ENCODE results near the gene SLC12A6. TPM values are rescaled to one million over a fixed set of nuclear protein-coding genes. Genes with fewer than 3 reads are reported as not detected.

Gene SLC12A6
- total RNA-seq, 1 experiment from 2014 or later = 15.1 TPM

DNA sequence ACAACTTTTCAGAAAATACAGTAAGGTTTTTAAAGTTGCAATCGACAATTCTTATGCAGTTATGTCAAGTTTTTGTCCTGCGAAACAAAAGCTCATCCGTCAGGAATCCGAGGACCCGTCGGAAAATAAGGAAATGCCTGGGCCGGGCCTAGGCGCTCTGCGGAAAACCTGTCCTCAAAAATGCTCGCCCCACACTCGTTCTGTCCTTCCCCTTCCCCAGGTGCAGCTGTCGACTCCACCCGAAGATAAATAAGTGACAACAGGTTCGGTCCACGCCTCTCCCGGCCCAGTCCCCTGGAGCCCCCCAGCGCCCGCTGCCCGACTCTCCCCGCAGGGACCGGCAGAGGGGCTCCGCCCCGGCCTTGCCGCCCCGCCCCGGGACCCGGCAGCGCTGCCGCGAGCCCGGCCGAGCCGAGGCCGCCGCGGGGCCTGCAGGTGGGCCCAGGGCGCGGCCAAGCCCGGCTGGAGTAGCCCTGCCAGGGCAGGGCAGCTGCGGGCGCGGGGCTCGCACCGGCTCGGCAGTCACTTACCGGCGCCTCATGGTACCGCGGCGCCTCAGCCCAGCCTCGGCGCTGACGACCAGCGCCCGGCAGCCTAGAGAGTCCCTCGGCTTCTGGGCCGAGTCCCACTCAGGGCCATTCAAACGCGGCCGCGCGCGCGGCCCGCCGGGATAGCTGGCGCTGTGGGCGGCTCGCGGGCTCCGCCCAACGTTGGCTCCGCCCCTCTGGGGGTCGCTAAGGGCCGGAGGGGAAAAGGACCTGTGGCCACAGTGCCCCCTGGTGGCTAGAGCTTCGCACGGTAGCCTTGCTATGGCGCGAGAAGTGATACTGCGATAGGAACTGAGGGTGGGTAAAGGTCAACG, 127.9 kb downstream of the SLC12A6 start, which contains the start of gene KATNBL1 (continued):
- peak; percentile 48 for TF ChIP-seq TCF7L2 (IDR thresholded peaks at IDR 0.05; ENCODE audit: borderline replicate concordance, extremely low read depth, insufficient read depth, insufficient read length)
- peak; percentile 91 for TF ChIP-seq POLR2A (IDR thresholded peaks at IDR 0.05; ENCODE audit: borderline replicate concordance, extremely low read depth, insufficient read depth, insufficient read length)
- TF ChIP-seq ELF1 (IDR thresholded peaks at IDR 0.05; ENCODE audit: borderline replicate concordance, low read depth) = no peak
- TF ChIP-seq SRF (IDR thresholded peaks at IDR 0.05; ENCODE audit: low read depth) = no peak
- no peak for TF ChIP-seq EZH2phosphoT487 (IDR thresholded peaks at IDR 0.05; ENCODE audit: borderline replicate concordance)
- no peak for TF ChIP-seq SP1 (IDR thresholded peaks at IDR 0.05; ENCODE audit: low read depth)

DNA sequence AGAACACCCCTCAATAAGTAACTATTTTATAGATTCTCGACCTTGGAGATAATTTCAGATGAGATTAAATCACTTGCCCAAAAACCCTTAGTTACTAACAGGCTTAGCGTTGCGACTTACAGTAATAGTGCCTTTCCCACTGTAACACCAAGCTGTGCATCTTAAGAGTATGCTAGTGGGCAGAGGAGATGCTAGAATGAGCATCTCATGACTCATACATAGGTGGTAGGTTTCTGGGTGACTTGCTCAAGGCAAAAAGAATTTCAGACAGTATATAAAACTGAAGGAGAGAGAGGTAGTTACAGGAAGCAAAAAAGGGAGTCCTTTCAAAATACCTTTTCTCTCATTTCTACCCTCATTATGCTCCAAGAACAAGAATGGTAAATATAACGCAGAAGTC, 131.6 kb downstream of the SLC12A6 start:
- intact Hi-C loops (cut with micrococcal nuclease) = no loop called here
- no peak overlapping the region for H2AFZ ChIP-seq (ENCODE audit: low read depth, low read length, poor library complexity, severe bottlenecking)
- H3K4me1 ChIP-seq (ENCODE audit: control insufficient read depth in 1 of 2, insufficient read depth in 2 of 2, low read length in 2 of 2) = peaks cover 3 to 22% of the 10 kb centered on the region in 2 experiments; a peak in 2 of 4 replicates
- no peak overlapping the region for H3K4me3 ChIP-seq (replicated peaks in 1 of 2; ENCODE audit: low read depth in 1 of 2, low read length in 2 of 2)
- no peak overlapping the region for H3K27ac ChIP-seq (ENCODE audit: low read depth, low read length)
- no peaks in the 10 kb centered on the region for H3K9me3 ChIP-seq (ENCODE audit: control insufficient read depth in 1 of 2, insufficient read depth in 1 of 2, low read depth in 1 of 2, low read length in 2 of 2)
- ChIA-PET POLR2A (no interaction called here), RAD21 (ENCODE audit: low non-redundant PET in 1 of 2, low total read pairs in 2 of 2, uncharacterized antibody in 2 of 2, unreplicated experiment in 2 of 2) (no interaction called here), CTCF (no interaction called here)
- peaks cover 82% of the 10 kb centered on the region for H3K79me2 ChIP-seq (ENCODE audit: insufficient read depth, low read length)
- H3K27me3 ChIP-seq (ENCODE audit: insufficient read depth, low read length) = no peaks in the 10 kb centered on the region
- TF ChIP-seq ZBTB33 (IDR thresholded peaks at IDR 0.05; ENCODE audit: extremely low read depth, insufficient replicate concordance, low read length) = no peak
- no peak for TF ChIP-seq ZNF274 (IDR thresholded peaks at IDR 0.05; ENCODE audit: low read depth, low read length)
- TF ChIP-seq ATF3 (IDR thresholded peaks at IDR 0.05) = no peak
- TF ChIP-seq, protein P1, sequence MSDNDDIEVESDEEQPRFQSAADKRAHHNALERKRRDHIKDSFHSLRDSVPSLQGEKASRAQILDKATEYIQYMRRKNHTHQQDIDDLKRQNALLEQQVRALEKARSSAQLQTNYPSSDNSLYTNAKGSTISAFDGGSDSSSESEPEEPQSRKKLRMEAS (IDR thresholded peaks at IDR 0.05) = no peak
- no peak for TF ChIP-seq FOSL1 (IDR thresholded peaks at IDR 0.05; ENCODE audit: low read depth)
- no peak for TF ChIP-seq YY1 (IDR thresholded peaks at IDR 0.05; ENCODE audit: extremely low read depth, insufficient replicate concordance, low read depth, low read length)
- TF ChIP-seq, protein P2, sequence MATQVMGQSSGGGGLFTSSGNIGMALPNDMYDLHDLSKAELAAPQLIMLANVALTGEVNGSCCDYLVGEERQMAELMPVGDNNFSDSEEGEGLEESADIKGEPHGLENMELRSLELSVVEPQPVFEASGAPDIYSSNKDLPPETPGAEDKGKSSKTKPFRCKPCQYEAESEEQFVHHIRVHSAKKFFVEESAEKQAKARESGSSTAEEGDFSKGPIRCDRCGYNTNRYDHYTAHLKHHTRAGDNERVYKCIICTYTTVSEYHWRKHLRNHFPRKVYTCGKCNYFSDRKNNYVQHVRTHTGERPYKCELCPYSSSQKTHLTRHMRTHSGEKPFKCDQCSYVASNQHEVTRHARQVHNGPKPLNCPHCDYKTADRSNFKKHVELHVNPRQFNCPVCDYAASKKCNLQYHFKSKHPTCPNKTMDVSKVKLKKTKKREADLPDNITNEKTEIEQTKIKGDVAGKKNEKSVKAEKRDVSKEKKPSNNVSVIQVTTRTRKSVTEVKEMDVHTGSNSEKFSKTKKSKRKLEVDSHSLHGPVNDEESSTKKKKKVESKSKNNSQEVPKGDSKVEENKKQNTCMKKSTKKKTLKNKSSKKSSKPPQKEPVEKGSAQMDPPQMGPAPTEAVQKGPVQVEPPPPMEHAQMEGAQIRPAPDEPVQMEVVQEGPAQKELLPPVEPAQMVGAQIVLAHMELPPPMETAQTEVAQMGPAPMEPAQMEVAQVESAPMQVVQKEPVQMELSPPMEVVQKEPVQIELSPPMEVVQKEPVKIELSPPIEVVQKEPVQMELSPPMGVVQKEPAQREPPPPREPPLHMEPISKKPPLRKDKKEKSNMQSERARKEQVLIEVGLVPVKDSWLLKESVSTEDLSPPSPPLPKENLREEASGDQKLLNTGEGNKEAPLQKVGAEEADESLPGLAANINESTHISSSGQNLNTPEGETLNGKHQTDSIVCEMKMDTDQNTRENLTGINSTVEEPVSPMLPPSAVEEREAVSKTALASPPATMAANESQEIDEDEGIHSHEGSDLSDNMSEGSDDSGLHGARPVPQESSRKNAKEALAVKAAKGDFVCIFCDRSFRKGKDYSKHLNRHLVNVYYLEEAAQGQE (IDR thresholded peaks at IDR 0.05; ENCODE audit: low read depth) = no peak
- no peak for TF ChIP-seq POLR2AphosphoS5 (IDR thresholded peaks at IDR 0.05; ENCODE audit: low read depth, low read length)
- TF ChIP-seq EZH2 (IDR thresholded peaks at IDR 0.05) = no peak
- peak overlapping the region; percentile 7; the same call in 1 of the 2 replicates for H3K4me2 ChIP-seq (ENCODE audit: low read length)
- H3K9ac ChIP-seq (ENCODE audit: low read length) = no peak overlapping the region
- ATAC-seq (no peak), DNase-seq (ENCODE audit: low read depth, low spot score) (no peak)
- H3K9me2 ChIP-seq (ENCODE audit: insufficient read depth) = no peaks in the 10 kb centered on the region
- no peaks in the 10 kb centered on the region; a peak in 1 of 4 replicates for H3K36me3 ChIP-seq (ENCODE audit: control insufficient read depth in 1 of 2, insufficient read depth in 2 of 2, low read length in 2 of 2)
- no TSS peak for BruUV-seq (replicated peaks)
- no peaks in the 10 kb centered on the region for H4K20me1 ChIP-seq (ENCODE audit: insufficient read depth)
